HG02970 (cell line): ENCODE measurements around the gene HECTD2.
"Not testable (repeated sequence)": the region's sequence is repeated elsewhere in the genome, so short reads cannot be mapped to it uniquely, and the experiment has no call there.

Experiments
- ATAC-seq: cut with Tn5 transposase; IDR thresholded peaks from one replicate; pipeline ENCODE4 v1.9.1; 2021; ENCODE audit warnings: mild to moderate bottlenecking, moderate library complexity, moderate number of reproducible peaks; ENCODE audit not compliant: unreplicated experiment, low FRiP score

HECTD2 gene

DNA sequence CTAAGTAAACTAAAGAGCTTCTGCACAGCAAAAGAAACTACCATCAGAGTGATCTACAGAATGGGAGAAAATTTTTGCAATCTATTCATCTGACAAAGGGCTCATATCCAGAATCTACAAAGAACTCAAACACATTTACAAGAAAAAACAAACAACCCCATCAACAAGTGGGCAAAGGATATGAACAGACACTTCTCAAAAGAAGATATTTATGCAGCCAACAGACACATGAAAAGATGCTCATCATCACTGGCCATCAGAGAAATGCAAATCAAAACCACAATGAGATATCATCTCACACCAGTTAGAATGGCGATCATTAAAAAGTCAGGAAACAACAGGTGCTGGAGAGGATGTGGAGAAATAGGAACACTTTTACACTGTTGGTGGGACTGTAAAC lies 124.6 kb downstream of the HECTD2 start:
- not testable (repeated sequence) for ATAC-seq

DNA sequence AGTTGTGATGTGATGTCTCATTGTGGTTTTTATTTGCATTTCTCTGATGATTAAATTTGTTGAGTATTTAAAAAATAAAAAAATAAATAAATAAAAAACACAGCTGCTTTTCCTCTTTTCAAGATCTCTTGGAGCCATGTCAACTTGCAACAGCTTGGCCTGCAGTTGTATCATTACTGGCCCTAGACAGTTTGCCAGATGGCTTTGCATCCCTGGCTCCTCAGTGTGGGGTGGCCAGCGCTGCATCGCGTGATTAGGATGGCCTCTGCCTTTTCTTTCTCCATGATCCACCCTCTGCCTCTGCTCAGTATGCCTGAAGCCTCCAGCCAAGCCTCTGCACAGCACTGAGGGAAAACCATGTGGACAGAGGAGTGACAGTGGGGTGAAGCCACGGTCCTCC lies 126.0 kb downstream of the HECTD2 start:
- ATAC-seq, result no peak

DNA sequence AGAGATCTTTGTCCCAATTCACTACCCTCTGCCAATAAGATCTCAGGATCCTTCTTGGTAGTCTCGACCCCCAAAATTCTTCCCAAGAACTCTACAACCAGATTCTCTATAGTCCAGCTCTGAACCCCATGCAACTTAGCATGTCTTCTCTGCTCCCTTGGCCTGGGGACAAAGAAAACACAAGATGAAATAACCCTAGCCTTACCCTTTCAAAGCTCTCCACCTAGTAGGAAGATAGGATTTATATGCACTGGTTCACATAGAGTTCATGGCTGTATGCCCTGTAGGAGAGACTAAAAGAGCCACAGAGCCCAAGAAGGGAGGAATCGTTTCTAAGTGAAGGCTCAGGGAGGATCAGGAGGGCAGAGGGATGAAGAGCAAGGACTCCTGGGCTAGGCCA lies 126.6 kb downstream of the HECTD2 start:
- ATAC-seq, result no peak

DNA sequence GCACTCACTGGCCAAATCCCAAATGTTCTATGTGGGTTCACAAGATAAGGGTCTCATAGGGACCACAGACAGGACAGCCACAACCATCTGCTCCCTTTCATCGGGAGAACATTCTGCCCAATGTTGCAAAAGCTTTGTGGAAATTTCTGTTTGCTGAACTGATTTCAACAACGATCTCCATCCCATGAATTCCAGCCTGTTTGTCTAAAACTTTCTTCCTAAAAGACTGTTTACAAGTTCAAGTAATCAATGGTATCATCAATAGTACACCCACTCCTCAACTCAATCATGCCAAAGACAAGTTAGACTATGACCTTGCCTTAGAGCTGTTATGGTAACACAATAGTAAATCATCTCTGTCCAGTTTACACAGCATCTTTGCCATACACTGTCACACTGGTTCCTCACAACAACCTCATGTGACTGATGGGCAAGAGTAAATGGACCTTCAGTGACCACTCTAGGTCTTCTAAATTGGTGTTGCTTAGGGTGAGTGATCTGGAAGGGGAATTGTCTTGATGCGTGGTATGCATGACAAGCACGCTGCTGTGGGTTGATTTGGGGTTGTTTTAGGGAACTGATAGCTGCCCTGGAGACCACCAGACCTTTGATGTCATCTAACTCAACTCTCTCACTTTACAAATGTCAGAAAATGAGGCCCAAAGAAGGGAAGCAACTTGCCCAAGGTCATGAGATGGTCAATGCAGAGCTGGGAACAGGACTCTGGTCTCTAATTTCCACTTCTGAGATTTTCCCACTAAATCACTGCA lies 127.7 kb downstream of the HECTD2 start:
- ATAC-seq, result no peak

DNA sequence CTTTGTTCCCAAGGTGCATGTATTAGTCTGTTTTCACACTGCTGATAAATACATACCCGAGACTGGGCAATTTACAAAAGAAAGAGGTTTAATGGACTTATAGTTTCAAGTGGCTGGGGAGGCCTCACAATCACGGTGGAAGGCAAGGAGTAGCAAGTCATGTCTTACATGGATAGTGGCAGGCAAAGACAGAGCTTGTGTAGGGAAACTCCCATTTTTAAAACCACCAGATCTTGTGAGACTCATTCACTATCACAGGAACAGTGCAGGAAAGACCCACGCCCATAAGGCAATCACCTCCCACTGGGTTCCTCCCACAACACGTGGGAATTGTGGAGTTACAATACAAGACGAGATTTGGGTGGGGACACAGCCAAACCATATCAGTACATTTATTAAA lies 129.8 kb downstream of the HECTD2 start:
- no peak for ATAC-seq

DNA sequence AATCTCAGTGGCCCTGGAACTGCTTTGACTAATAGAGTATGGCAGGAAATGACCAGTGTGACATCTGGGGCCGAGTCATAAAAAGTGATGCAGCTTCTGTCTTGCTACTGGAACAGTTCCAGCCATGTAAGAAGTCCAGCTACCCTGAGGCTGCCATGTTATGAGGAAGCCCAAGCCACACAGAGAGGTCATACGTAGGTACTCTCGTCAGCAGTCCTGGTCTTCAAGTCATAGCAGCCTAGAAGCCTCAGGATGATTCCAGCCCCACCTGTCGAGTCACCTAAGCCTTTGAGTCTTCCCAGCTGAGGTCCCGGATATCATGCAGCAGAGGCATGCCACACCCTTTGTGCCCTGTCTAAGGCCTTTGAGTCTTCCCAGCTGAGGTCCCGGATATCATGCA lies 130.6 kb downstream of the HECTD2 start:
- no peak for ATAC-seq

DNA sequence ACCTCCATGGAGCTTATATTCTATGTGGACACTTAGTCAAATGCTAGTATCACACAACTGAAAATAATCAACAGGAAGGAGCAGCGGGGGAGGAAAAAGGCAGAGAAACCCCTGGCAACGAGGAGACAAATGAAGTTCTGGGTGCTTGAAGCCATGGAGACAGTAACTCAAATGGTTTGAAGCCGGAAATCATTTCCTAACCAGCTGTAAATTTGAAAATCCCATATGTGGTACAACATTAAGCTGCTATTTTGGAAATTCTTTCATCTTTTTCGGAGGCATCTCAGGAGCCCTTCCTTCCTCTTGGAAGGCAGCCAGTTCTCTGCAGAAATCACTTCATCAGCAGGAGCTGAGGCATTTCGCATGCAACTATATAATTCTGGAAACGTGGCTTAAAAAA lies 131.3 kb downstream of the HECTD2 start:
- ATAC-seq, result no peak

DNA sequence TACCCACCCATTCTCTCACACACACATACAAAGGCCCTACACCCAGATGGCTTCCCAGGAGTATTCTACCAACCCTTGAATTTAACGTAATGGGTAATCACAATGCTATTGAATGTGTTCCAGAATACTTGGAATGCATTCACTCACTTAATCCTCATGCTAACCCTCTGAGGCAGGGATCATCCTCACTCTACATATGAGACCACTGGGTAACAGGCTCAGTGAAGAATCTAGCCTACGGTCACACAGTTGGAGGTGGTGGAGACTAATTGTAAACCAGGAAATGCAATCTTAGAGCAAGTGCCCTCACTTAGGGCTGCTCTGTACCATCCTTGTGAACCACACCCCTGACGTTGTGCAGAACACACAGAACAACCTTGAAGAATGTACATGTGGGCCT lies 135.2 kb downstream of the HECTD2 start:
- ATAC-seq, result no peak

DNA sequence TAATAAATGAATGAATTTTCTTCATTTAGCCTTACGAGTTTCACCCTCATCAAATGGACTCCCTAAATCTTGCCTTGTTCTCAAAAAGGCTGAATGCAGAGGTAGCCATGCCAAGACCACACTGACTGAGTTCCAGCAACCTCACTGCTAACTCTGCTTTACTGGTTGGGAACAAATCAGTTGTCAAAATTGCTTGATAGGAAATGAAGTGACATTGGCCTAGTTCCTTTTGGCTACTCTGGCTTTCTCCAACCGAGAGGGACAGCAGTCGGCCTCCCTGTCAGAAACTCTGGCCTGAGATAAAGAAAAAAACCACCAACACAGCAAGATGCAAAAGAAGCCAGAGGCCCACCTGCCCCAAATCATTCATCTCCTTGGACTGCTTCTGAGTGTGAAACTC lies 135.7 kb downstream of the HECTD2 start:
- no peak for ATAC-seq

DNA sequence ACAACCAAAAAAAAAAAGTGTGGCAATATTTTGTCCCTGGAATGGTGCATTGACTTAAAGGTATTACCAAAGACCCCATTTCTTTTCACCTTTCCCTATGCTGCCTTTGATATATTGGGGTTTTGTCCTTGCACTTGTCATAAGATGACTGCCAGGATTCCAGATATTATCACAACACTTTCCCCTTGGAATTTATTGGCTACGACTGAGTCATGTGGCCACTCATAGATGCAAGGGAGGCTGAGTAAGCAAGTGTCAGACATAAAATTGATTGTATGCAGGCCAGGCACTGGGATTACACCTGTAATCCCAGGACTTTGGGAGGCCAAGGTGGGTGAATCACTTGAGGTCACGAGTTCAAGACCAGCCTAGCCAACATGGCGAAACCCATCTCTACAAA lies 139.1 kb downstream of the HECTD2 start:
- ATAC-seq, result no peak

DNA sequence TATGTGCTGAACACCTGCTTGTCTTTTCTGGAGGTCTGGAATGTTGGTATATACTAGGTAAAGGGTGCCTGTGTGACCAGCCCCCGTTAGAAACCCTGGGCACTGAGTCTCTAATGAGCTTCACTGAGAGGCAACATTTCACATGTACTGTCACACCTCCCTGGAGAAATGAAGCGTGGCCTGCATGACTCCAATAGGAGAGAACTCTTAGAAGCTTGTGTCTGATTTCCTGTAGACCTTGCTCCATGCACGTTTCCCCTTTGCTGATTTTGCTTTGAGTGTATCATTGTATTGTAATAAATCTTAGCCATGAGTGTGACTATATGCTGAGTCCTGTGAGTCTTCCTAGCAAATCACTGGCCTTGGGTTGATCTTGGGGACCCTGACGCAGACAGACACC lies 139.9 kb downstream of the HECTD2 start:
- no peak for ATAC-seq

DNA sequence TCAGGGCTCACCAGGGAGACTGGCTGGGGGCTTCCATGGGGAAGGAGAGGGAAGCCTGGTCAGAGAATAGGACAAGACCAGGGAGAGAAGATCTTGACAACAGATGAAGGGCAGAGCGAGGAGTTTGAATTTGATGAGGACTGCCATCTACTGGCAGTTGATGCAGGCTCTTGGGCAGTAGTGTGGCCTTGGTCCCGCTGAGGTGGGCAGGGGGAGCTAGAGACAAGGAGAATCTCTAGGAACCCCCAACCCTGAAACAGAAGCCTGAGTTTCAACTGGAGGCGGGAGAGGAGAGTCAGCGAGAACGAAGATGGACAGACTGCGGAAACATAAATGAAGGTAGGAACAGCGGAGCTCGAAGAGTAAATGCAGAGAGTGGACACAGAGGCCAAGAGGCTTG lies 141.7 kb downstream of the HECTD2 start:
- no peak for ATAC-seq

DNA sequence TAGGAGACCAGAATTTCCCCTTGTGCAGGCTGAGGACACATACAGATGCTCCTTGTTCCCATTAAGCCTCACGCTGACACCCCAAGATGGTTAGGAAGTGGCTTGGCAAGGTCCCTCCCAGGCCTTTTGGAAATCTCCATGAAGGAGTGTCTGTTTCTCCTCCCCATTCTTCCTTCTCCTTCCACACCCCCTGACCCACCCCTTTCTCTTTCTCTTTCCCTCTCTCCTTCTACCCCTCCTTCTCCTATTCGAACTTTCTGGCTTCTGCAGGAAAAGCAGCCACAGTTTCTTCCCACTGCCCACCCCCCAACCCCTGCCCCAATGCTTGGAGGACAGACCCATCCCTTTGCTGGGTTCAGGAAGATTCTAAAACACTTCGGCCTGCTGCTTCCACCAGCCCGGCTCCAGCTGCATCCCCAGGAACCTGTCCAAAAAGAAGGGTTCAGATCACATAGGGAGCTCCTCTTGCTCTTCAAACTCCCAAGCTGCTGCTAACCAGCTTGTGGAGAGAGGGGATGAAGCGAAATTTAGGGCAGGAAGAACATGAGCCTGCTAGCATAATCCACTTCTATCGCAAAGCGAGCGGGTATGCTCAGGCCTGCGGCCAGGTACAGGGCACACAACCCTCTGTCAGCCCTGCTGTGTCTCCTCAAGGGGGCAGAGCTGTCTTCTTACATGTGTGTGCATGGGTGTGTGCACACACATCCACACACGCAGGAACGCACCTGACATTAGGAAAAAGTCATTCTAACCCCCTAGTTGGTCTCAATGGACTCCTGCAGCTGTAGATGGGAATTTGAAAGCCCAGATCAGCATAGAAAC lies 142.3 kb downstream of the HECTD2 start:
- no peak for ATAC-seq

DNA sequence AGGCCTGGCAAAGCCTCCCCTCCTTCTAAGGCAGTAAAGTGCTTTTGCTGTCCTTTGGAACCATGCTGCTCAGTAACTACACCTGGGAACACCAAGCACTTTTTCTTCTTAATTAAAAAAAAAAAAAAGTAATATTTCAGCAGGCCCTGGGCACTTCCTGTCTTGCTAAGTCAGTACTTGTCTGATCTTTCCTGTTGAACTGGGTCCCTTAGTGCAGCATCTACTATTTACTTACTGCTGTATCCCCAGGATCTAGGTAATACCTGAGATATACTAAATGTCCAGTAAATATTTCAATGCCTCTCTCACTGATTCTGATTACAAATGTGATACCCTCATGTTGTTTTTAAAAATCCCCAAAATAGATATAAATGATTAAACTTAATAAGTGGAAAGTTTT lies 145.3 kb downstream of the HECTD2 start:
- no peak for ATAC-seq

DNA sequence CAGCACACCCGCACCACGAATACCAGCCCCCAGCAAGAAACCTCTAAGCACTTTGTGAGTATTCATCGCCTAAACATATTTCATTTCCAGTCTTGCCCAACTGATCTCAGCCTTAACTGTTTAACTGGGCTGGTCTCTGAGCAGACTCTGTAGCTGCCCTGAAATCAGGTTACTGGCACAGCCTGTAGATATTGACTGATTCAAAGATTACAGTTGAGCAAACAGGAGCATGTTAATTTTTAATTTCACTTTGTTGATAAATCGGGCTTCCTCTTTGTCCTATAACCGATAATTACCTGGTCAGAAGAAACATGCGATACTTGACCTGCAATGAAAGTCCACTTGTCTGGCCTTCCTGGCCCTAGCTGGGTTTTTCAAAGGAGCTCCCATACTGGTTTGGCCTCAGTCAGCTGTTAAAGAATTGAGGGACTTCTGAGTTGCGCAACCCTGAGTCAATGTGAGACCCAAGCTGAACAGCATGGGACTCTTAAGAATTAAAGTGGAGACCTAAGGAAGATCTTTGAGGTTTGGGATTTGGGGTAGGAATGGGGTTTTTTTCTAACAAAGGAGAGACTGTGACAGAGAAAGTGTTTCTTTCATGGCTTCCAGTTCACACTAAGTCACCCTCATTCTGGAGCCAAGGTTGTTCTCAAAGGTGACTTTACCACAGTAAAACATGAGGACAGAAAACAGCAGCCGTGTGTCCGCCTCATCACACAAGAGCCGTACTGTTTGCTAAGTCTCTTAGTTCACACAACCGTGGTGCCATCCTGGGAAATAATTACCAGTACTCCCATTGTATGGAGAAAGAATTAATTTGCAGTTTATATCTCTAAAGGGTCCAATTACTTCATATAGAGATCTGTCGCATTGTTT lies 146.8 kb downstream of the HECTD2 start:
- no peak for ATAC-seq

DNA sequence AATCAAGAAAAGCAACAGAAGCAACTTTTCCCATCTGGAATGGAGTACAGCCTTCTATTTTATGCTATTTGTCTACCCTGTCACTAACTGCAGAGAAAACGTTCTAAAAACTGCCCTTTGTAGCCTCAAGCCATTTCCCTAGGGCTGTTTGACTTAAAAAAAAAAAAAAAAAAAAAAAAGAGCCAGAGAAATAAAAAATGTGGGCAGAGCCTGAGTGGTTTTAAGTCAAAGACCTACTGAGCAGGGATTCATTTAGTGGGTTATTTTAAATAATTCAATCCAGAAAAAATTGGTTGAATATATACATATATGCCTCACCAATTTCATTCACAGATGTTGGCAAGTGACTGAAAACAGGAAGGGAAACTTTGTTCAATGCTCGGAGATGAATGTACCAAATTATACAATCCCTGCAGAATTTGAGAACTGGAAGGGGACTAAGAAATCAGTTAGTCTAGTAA lies 147.5 kb downstream of the HECTD2 start:
- no peak for ATAC-seq

DNA sequence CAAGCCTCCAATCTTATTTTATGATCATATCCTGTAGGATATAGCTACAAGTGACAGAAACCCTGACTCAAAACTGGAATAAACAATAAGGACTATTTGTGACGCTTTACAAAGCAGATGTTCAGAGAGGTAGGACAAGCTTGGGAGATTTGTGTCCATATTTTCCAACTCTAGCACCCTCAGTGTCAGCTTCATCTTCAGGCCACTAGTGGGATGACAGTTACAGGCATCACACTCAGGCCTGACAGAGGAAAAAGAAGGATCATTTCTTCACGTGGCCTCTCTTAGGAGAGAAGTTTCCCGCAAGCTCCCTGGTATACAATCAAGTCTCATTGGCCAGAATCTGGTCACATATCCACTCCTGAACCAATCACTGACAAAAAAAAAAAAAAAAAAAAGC lies 148.3 kb downstream of the HECTD2 start:
- no peak for ATAC-seq

DNA sequence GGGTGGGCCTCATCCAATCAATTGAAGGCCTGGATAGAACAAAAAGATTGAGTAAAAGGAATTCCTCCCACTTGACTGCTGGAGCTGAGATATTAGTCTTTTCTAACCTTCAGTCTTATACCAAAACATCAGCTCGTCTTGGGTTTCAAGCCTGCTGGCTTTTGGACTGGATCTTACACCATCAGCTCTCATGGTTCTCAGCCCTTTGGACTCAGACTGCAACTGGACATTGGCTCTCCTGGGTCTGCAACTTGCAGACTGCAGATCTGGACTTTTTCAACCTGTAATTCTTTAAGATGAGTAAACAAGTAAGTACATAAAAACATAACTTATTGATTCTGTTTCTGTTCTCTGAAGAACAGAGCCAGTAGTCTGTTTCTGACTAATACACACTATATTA lies 149.0 kb downstream of the HECTD2 start:
- no peak for ATAC-seq

DNA sequence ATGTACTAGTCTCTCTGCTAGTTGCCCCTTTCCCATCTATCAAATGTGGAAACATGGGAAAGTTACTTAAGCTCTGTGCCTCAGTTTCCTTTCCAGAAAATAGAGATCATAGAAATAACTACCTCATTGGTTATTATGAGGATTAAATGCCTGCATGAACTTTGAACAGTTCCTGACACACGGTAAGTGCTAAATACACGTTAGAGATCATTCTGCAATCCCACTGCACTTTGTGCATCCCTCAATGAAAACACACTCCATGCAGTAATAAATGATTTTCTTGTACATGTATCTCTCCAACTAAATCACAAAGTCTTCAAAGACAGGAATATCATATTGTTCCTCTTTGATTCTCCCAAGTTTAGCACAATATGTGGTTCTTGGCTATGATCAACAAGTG lies 149.6 kb downstream of the HECTD2 start:
- no peak for ATAC-seq

DNA sequence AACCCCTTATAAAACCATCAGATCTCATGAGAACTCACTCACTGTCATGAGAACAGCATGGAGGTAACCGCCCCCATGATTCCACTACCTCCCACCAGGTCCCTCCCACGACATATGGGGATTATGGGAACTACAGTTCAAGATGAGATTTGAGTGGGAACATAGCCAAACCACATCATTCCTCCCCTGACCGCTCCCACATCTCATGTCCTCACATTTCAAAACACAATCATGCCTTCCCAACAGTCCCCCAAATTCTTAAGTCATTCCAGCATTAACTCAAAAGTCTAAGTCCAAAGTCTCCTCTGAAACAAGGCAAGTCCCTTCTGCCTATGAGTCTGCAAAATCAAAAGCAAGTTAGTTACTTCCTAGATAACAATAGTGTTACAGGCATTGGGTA lies 150.7 kb downstream of the HECTD2 start:
- ATAC-seq, result not testable (repeated sequence)
